ENCODE data around the gene PCDHGC5.
A peak's percentile ranks its signal among the peaks of the same experiment; 100 is the strongest.

PCDHGC5 gene

GRCh38 chr5:141488591-141489561, at the start of gene PCDHGC5:
PCDHGC5 (plus strand) TSS chr5:141489081; CDS start chr5:141489241, 160 bp downstream.
- Histone ChIP-seq H3K9ac (ENCODE audit: low read length in 2 of 2) (no peak within 1 kb of the TSS), H3K27me3 (ENCODE audit: control insufficient read depth in 1 of 2, insufficient read depth in 2 of 2, low read length in 2 of 2) (no peaks in the 10 kb centered on the region), H3K9me3 (ENCODE audit: control insufficient read depth in 2 of 2, low read length in 2 of 2) (no peaks in the 10 kb centered on the region), H3K4me3 (ENCODE audit: low read length in 2 of 2) (no peak within 1 kb of the TSS), H3K27ac (ENCODE audit: low read length) (no peak within 1 kb of the TSS), H3K4me1 (ENCODE audit: control insufficient read depth, insufficient read depth, low read length) (peaks cover 45% of the 10 kb centered on the region), H3K36me3 (ENCODE audit: control insufficient read depth in 2 of 2, insufficient read depth in 2 of 2, low read length in 2 of 2) (peaks cover 8 to 19% of the 10 kb centered on the region in 2 donors)

- Histone ChIP-seq H3K9me3 (ENCODE audit: control insufficient read depth in 2 of 2, low read length in 2 of 2) (peaks cover 9 to 47% of the 10 kb centered on the region in 2 donors), H3K27ac (ENCODE audit: low read length) (no peak overlapping the region)
These were observed 49.3 kb upstream of the PCDHGC5 start for GRCh38 chr5:141439411-141440141.

DNA sequence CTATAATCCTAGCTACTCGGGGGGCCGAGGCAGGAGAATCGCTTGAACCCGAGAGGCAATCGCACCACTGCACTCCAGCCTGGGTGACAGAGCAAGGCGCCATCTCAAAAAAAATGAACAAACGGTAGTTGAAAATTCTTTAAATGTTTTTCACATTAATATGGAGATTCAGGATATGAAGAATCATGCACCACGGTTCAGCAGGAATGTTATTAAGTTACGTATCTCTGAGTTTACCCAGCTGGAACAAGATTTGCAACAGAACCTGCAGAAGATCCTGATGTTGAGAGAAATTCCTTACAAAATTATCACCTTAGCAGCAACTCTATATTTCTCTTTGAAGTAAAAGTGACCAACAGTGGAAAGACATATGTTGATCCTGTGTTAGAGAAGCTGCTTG, 48.5 kb upstream of the PCDHGC5 start:
- Histone ChIP-seq H3K27ac (ENCODE audit: low read length) (no peak overlapping the region), H3K4me3 (ENCODE audit: low read length in 2 of 2) (peak overlapping the region in 1 of 2 donors; percentile 14), H3K4me1 (ENCODE audit: control insufficient read depth, insufficient read depth, low read length) (no peaks in the 10 kb centered on the region), H3K36me3 (ENCODE audit: control insufficient read depth in 2 of 2, insufficient read depth in 2 of 2, low read length in 2 of 2) (peaks cover 0 to 3% of the 10 kb centered on the region in 2 donors), H3K27me3 (ENCODE audit: control insufficient read depth in 1 of 2, insufficient read depth in 2 of 2, low read length in 2 of 2) (no peaks in the 10 kb centered on the region), H3K9me3 (ENCODE audit: control insufficient read depth in 2 of 2, low read length in 2 of 2) (peaks cover 9 to 49% of the 10 kb centered on the region in 2 donors), H3K9ac (ENCODE audit: low read length in 2 of 2) (no peak overlapping the region)

More at GRCh38 chr5:141439411-141440141, 49.3 kb upstream of the PCDHGC5 start:
- no peaks in the 10 kb centered on the region for H3K27me3 ChIP-seq (ENCODE audit: control insufficient read depth in 1 of 2, insufficient read depth in 2 of 2, low read length in 2 of 2)
- H3K4me3 ChIP-seq (ENCODE audit: low read length in 2 of 2), result no peak overlapping the region
- no peaks in the 10 kb centered on the region for H3K4me1 ChIP-seq (ENCODE audit: control insufficient read depth, insufficient read depth, low read length)
- no peak overlapping the region for H3K9ac ChIP-seq (ENCODE audit: low read length in 2 of 2)
- H3K36me3 ChIP-seq (ENCODE audit: control insufficient read depth in 2 of 2, insufficient read depth in 2 of 2, low read length in 2 of 2), result peaks cover 0 to 3% of the 10 kb centered on the region in 2 donors

DNA sequence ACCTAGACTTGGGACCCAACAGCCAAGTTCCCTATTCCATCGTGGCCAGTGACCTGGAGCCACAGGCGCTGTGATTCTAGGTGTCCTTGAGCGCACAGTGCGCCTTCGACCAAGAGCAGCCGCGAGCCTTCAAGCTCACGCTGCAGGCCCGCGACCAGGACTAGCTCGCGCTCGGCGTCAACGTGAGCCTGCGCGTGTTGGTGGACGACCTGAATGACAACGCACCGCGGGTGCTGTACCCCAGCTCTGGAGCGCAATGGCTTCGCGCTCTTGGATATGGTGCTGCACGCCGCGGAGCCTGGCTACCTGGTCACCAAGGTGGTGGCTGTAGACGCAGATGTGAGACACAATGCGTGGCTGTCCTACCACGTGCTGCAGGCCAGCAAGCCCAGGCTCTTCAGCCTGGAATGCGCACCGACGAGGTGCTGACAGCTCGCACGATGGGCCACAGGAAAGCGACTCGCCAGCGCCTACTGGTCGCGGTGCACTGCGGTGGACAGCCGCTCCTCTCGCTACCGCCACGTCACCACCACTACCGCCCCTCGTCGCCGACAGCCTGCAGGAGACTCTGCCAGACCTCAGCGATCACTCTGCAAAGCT, 47.2 kb upstream of the PCDHGC5 start:
- Histone ChIP-seq H3K9me3 (ENCODE audit: control insufficient read depth in 2 of 2, low read length in 2 of 2) (peaks cover 9 to 46% of the 10 kb centered on the region in 2 donors), H3K4me1 (ENCODE audit: control insufficient read depth, insufficient read depth, low read length) (no peaks in the 10 kb centered on the region), H3K4me3 (ENCODE audit: low read length in 2 of 2) (no peak overlapping the region), H3K9ac (ENCODE audit: low read length in 2 of 2) (no peak overlapping the region), H3K36me3 (ENCODE audit: control insufficient read depth in 2 of 2, insufficient read depth in 2 of 2, low read length in 2 of 2) (peaks cover 0 to 3% of the 10 kb centered on the region in 2 donors), H3K27ac (ENCODE audit: low read length) (no peak overlapping the region), H3K27me3 (ENCODE audit: control insufficient read depth in 1 of 2, insufficient read depth in 2 of 2, low read length in 2 of 2) (no peaks in the 10 kb centered on the region)

DNA sequence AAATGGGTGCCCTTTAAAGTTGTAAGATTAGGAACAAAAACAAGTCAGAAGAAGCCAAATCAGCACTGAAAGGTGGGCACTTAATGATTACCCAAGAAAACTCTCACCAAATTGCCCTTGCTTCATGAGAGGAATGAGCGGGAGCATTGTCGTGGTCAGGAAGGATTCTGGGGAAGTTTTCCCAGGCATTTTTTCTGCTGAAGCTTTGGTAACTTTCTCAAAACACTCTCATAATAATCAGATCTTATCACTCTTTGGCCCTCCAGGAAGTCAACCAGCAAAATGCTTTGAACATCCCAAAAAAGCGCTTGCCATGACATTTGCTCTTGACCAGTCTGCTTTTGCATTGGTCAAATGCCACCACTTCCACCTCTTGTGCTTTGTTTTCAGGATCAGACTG, 23.5 kb upstream of the PCDHGC5 start:
- H3K4me1 ChIP-seq (ENCODE audit: control insufficient read depth, insufficient read depth, low read length), result no peaks in the 10 kb centered on the region
- H3K4me3 ChIP-seq (ENCODE audit: low read length in 2 of 2), result no peak overlapping the region
- no peaks in the 10 kb centered on the region for H3K9me3 ChIP-seq (ENCODE audit: control insufficient read depth in 2 of 2, low read length in 2 of 2)
- no peaks in the 10 kb centered on the region for H3K36me3 ChIP-seq (ENCODE audit: control insufficient read depth in 2 of 2, insufficient read depth in 2 of 2, low read length in 2 of 2)
- no peak overlapping the region for H3K9ac ChIP-seq (ENCODE audit: low read length in 2 of 2)
- H3K27ac ChIP-seq (ENCODE audit: low read length), result no peak overlapping the region
- no peaks in the 10 kb centered on the region for H3K27me3 ChIP-seq (ENCODE audit: control insufficient read depth in 1 of 2, insufficient read depth in 2 of 2, low read length in 2 of 2)

DNA sequence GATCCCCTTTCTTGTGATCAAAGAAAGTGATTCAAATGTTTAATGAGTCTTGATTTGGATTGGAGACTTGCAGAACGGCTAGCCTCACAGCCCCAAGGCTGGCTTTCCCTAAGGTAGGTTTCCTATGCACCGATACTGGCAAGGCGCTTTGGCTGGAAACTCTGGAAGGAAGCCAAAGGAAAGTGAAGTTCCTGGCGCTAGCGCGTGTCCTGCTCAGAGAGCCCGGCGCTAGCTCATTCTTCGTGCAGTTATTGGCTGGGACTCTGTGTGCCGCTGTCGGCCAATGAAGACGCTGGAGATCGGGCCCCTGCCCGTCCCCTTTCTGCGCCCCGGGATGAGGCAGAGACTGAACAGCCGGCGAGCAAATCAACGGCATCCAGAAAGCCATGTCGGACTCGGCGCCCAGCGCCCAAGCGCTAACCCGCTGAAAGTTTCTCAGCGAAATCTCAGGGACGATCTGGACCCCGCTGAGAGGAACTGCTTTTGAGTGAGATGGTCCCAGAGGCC, 13.2 kb upstream of the PCDHGC5 start, which contains the start of gene PCDHGC3:
Gene PCDHGC3, plus strand, starts transcription at position 342 of the 507 bp plus-strand sequence. Its CDS starts 151 bp downstream, at position 493.
- peaks cover 0 to 2% of the 10 kb centered on the region in 2 donors for H3K36me3 ChIP-seq (ENCODE audit: control insufficient read depth in 2 of 2, insufficient read depth in 2 of 2, low read length in 2 of 2)
- H3K27me3 ChIP-seq (ENCODE audit: control insufficient read depth in 1 of 2, insufficient read depth in 2 of 2, low read length in 2 of 2), result no peaks in the 10 kb centered on the region
- H3K4me1 ChIP-seq (ENCODE audit: control insufficient read depth, insufficient read depth, low read length), result peaks cover 36% of the 10 kb centered on the region
- H3K9ac ChIP-seq (ENCODE audit: low read length in 2 of 2), result peak within 1 kb of the TSS; percentile 84 to 95
- peak within 1 kb of the TSS; percentile 92 for H3K27ac ChIP-seq (ENCODE audit: low read length)
- H3K9me3 ChIP-seq (ENCODE audit: control insufficient read depth in 2 of 2, low read length in 2 of 2), result no peaks in the 10 kb centered on the region
- H3K4me3 ChIP-seq (ENCODE audit: low read length in 2 of 2), result peak within 1 kb of the TSS; percentile 84 to 99

- peak overlapping the region; percentile 92 for H3K27ac ChIP-seq (ENCODE audit: low read length)
- peaks cover 39% of the 10 kb centered on the region for H3K4me1 ChIP-seq (ENCODE audit: control insufficient read depth, insufficient read depth, low read length)
- no peaks in the 10 kb centered on the region for H3K9me3 ChIP-seq (ENCODE audit: control insufficient read depth in 2 of 2, low read length in 2 of 2)
- H3K27me3 ChIP-seq (ENCODE audit: control insufficient read depth in 1 of 2, insufficient read depth in 2 of 2, low read length in 2 of 2), result no peaks in the 10 kb centered on the region
- H3K9ac ChIP-seq (ENCODE audit: low read length in 2 of 2), result peak overlapping the region; percentile 84 to 95
- H3K4me3 ChIP-seq (ENCODE audit: low read length in 2 of 2), result peak overlapping the region; percentile 84 to 99
- peaks cover 0 to 2% of the 10 kb centered on the region in 2 donors for H3K36me3 ChIP-seq (ENCODE audit: control insufficient read depth in 2 of 2, insufficient read depth in 2 of 2, low read length in 2 of 2)
These were observed 12.6 kb upstream of the PCDHGC5 start for GRCh38 chr5:141476132-141476911.

GRCh38 chr5:141477044-141477575, 11.8 kb upstream of the PCDHGC5 start:
- no peaks in the 10 kb centered on the region for H3K27me3 ChIP-seq (ENCODE audit: control insufficient read depth in 1 of 2, insufficient read depth in 2 of 2, low read length in 2 of 2)
- peak overlapping the region; percentile 92 for H3K27ac ChIP-seq (ENCODE audit: low read length)
- H3K9ac ChIP-seq (ENCODE audit: low read length in 2 of 2), result peak overlapping the region; percentile 84 to 95
- no peaks in the 10 kb centered on the region for H3K9me3 ChIP-seq (ENCODE audit: control insufficient read depth in 2 of 2, low read length in 2 of 2)
- peaks cover 39% of the 10 kb centered on the region for H3K4me1 ChIP-seq (ENCODE audit: control insufficient read depth, insufficient read depth, low read length)
- peak overlapping the region; percentile 84 to 99 for H3K4me3 ChIP-seq (ENCODE audit: low read length in 2 of 2)
- peaks cover 0 to 2% of the 10 kb centered on the region in 2 donors for H3K36me3 ChIP-seq (ENCODE audit: control insufficient read depth in 2 of 2, insufficient read depth in 2 of 2, low read length in 2 of 2)

GRCh38 chr5:141477815-141478214, 11.1 kb upstream of the PCDHGC5 start:
- Histone ChIP-seq H3K9me3 (ENCODE audit: control insufficient read depth in 2 of 2, low read length in 2 of 2) (no peaks in the 10 kb centered on the region), H3K27ac (ENCODE audit: low read length) (no peak overlapping the region), H3K9ac (ENCODE audit: low read length in 2 of 2) (peak overlapping the region in 1 of 2 donors; percentile 17), H3K4me1 (ENCODE audit: control insufficient read depth, insufficient read depth, low read length) (peaks cover 39% of the 10 kb centered on the region), H3K27me3 (ENCODE audit: control insufficient read depth in 1 of 2, insufficient read depth in 2 of 2, low read length in 2 of 2) (no peaks in the 10 kb centered on the region), H3K36me3 (ENCODE audit: control insufficient read depth in 2 of 2, insufficient read depth in 2 of 2, low read length in 2 of 2) (peaks cover 0 to 2% of the 10 kb centered on the region in 2 donors), H3K4me3 (ENCODE audit: low read length in 2 of 2) (peak overlapping the region; percentile 84 to 99)
